Type B pancreatic cell (in vitro differentiated cells): ENCODE data around the gene SNX10. TPM values are rescaled to one million over a fixed set of nuclear protein-coding genes. Genes with fewer than 3 reads are reported as not detected.

ENCODE experiments used
- DNase-seq: peaks from one replicate; pipeline ENCODE4 v3.0.0; 2021; ENCODE audit warnings: mixed read lengths; ENCODE audit not compliant: unreplicated experiment; ENCODE audit errors: extremely low spot score
- H3K27ac Mint-ChIP-seq: 2 replicates; pipeline ENCODE4 v1.8.0; 2021; ENCODE audit warnings: mild to moderate bottlenecking, mixed read lengths
- H3K27me3 Mint-ChIP-seq: 2 replicates; pipeline ENCODE4 v1.8.0; 2021; ENCODE audit warnings: mixed read lengths
- H3K36me3 Mint-ChIP-seq: 2 replicates; pipeline ENCODE4 v1.8.0; 2021; ENCODE audit warnings: mixed read lengths
- H3K4me1 Mint-ChIP-seq: one replicate; pipeline ENCODE4 v1.8.0; 2021; ENCODE audit warnings: mixed read lengths; ENCODE audit not compliant: unreplicated experiment
- H3K4me3 Mint-ChIP-seq: 2 replicates; pipeline ENCODE4 v1.8.0; 2021; ENCODE audit warnings: mild to moderate bottlenecking, mixed read lengths
- H3K9me3 Mint-ChIP-seq: 2 replicates; pipeline ENCODE4 v1.8.0; 2021; ENCODE audit warnings: mixed read lengths
- total RNA-seq: library from RNA; stranded (reverse); gene quantifications from 2 replicates; pipeline ENCODE4 v1.2.1, GENCODE V29; 2021; ENCODE audit warnings: low replicate concordance
- TF ChIP-seq, protein P1 (sequence below): fragments of 200-600 bp; sonication (generic); conservative IDR thresholded peaks from 2 replicates; pipeline ENCODE4 v1.5.0; 2021; ENCODE audit warnings: antibody characterized with exemption, mild to moderate bottlenecking

The SNX10 gene
- total RNA-seq, 1 donor from 2014 or later = 2.8 TPM

- DNase-seq = no peak
- Mint-ChIP-seq H3K27ac (no peak overlapping the region), H3K36me3 (no peaks in the 10 kb centered on the region), H3K4me1 (peaks cover 25% of the 10 kb centered on the region), H3K9me3 (no peaks in the 10 kb centered on the region), H3K4me3 (no peak overlapping the region), H3K27me3 (peaks cover 4% of the 10 kb centered on the region)
- TF ChIP-seq, protein P1, sequence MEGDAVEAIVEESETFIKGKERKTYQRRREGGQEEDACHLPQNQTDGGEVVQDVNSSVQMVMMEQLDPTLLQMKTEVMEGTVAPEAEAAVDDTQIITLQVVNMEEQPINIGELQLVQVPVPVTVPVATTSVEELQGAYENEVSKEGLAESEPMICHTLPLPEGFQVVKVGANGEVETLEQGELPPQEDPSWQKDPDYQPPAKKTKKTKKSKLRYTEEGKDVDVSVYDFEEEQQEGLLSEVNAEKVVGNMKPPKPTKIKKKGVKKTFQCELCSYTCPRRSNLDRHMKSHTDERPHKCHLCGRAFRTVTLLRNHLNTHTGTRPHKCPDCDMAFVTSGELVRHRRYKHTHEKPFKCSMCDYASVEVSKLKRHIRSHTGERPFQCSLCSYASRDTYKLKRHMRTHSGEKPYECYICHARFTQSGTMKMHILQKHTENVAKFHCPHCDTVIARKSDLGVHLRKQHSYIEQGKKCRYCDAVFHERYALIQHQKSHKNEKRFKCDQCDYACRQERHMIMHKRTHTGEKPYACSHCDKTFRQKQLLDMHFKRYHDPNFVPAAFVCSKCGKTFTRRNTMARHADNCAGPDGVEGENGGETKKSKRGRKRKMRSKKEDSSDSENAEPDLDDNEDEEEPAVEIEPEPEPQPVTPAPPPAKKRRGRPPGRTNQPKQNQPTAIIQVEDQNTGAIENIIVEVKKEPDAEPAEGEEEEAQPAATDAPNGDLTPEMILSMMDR = no peak
Observed at GRCh38 chr7:26420422-26421019, 128.9 kb downstream of the SNX10 start.

DNA sequence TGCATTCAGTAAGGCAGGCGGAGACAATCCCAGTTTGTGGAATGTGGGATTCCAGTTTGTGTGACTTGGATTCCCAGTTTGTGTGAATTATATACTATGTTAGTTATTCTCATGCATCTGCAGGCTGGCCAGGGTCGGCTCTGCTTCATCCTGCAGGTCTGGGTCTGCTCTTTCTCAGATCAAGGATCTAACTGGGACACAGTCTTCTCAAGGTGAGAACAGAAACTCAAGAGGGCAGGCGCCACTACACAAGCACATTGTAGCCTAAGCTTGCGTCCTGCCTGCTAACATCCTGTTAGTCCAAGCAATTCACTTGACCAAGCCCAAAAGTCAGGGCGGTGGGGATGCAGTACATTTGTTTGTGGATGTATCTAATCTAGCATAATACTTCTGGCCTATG, 131.1 kb downstream of the SNX10 start:
- H3K36me3 Mint-ChIP-seq = no peaks in the 10 kb centered on the region
- TF ChIP-seq, protein P1 = no peak

GRCh38 chr7:26423436-26423835, 131.8 kb downstream of the SNX10 start:
- H3K36me3 Mint-ChIP-seq = no peaks in the 10 kb centered on the region
- no peaks in the 10 kb centered on the region for H3K9me3 Mint-ChIP-seq
- TF ChIP-seq, protein P1 = no peak
- H3K27ac Mint-ChIP-seq = no peak overlapping the region
- no peak for DNase-seq
- peaks cover 25% of the 10 kb centered on the region for H3K4me1 Mint-ChIP-seq
- no peak overlapping the region for H3K4me3 Mint-ChIP-seq
- H3K27me3 Mint-ChIP-seq = no peaks in the 10 kb centered on the region

More for the DNA sequence above, 131.1 kb downstream of the SNX10 start:
- H3K9me3 Mint-ChIP-seq = no peaks in the 10 kb centered on the region
- peaks cover 3% of the 10 kb centered on the region for H3K27me3 Mint-ChIP-seq
- peaks cover 30% of the 10 kb centered on the region for H3K4me1 Mint-ChIP-seq
- no peak overlapping the region for H3K27ac Mint-ChIP-seq
- H3K4me3 Mint-ChIP-seq = no peak overlapping the region
- no peak for DNase-seq

Other genes with a start within 250 kb of the SNX10 start
- gene NFE2L3, start 139.7 kb upstream of the SNX10 start, total RNA-seq = 6.5 and 10.5 TPM in 2 replicates
- 441 and 733 TPM in 2 replicates for gene HNRNPA2B1, start 91.1 kb upstream of the SNX10 start, total RNA-seq
- 108 and 188 TPM in 2 replicates for gene CBX3, start 90.1 kb upstream of the SNX10 start, total RNA-seq